ENCODE results near the gene SNX25. TPM values are rescaled to one million over a fixed set of nuclear protein-coding genes. Genes with fewer than 3 reads are reported as not detected.
A peak's percentile ranks its signal among the peaks of the same experiment; 100 is the strongest.
"Not testable (repeated sequence)": the region's sequence is repeated elsewhere in the genome, so short reads cannot be mapped to it uniquely, and the experiment has no call there.

The SNX25 gene
- total and polyA plus RNA-seq, 7 donors = 2.5 to 40.5 (median 22.7) TPM

DNA sequence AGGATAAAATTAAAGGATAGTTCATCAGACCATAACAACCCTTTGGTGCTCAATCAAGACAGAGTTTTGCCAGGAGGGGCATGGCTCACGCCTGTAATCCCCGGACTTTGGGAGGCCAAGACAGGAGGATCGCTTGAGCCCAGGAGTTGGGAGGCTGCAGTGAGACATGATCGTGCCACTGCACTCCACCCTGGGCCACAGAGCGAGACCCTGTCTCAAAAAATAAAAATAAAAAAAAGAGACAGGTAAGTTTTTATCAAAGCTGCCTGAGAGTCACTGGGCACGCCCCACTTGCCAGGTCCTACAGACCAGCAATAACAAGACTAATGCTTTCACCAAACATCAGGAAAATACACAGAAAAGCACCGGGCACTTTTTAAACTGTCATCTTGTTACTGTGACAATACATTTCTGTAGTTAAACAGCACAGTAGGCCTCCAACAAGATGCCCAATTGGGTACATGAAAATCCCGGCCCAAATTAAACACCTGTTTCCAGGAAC, 6.4 kb upstream of the SNX25 start:
- Histone ChIP-seq H3K36me3 (no peaks in the 10 kb centered on the region), H3K4me1 (peaks cover 0 to 27% (median 25%) of the 10 kb centered on the region in 4 donors), H3K27me3 (no peaks in the 10 kb centered on the region), H3K4me3 (peak overlapping the region; percentile 50 to 85 (median 72)), H3K27ac (peak overlapping the region; percentile 94 to 98 (median 96)), H3K9me3 (no peaks in the 10 kb centered on the region)
- 61 to 65% methylated on average over 8 of the region's 8 CpGs for WGBS, 2 donors
- no peak for DNase-seq
- TF ChIP-seq, protein P1, sequence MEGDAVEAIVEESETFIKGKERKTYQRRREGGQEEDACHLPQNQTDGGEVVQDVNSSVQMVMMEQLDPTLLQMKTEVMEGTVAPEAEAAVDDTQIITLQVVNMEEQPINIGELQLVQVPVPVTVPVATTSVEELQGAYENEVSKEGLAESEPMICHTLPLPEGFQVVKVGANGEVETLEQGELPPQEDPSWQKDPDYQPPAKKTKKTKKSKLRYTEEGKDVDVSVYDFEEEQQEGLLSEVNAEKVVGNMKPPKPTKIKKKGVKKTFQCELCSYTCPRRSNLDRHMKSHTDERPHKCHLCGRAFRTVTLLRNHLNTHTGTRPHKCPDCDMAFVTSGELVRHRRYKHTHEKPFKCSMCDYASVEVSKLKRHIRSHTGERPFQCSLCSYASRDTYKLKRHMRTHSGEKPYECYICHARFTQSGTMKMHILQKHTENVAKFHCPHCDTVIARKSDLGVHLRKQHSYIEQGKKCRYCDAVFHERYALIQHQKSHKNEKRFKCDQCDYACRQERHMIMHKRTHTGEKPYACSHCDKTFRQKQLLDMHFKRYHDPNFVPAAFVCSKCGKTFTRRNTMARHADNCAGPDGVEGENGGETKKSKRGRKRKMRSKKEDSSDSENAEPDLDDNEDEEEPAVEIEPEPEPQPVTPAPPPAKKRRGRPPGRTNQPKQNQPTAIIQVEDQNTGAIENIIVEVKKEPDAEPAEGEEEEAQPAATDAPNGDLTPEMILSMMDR (IDR thresholded peaks at IDR 0.05) = no peak
- TF ChIP-seq POLR2AphosphoS5 (IDR thresholded peaks at IDR 0.05) = no peak
- TF ChIP-seq EP300 (IDR thresholded peaks at IDR 0.05) = no peak
- no peak for TF ChIP-seq POLR2A (IDR thresholded peaks at IDR 0.05)
- intact Hi-C loops (cut with DNase I) = loop anchor here (2.0 to 10.0 kb wide), 7 partner anchors 58 to 989 kb away; partner anchors contain the start of genes ACSL1, ANKRD37 and CYP4V2

DNA sequence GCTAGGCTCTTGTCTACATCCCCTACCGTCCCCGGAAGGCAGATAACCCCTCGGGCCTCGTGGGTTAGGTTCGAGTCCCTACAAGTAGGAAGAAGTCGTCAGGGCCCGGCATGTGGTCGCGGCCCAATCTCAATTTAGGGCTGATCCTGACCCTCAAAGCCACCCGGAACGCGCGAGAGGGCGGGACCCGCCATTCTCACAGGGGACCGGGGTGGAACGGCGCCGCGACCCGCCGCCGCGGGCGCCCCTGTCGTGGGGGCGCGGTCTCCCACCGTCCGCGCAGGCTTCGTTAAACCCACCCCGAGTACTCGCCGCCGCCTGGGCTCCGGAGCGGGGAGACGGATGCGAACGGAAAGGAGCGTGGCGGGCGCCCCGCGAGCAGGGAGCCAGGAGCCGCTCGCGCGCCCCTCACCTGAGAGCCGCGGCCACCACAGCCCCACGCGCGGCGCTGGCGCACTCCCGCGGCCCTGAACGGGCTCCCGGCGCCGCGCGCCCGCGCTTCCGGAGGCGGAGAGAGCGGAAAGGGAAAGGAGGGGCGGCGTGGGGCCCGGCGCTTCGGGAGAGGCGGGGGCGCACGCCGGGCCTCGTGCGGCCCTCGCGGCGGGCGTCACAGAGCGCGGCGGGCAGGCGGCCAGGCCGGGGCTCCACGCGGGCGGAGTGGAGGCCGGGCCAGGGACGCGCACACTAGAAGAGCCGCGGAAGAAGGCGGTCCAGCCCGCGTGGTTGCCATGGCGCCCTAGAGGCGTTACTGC, 5.7 kb upstream of the SNX25 start, which contains the start of gene CFAP97:
Gene CFAP97 (minus strand): TSS at position 515 of the 752 bp plus-strand sequence. CDS start 12,804 bp downstream, outside the sequence.
- intact Hi-C loops (cut with DNase I) = loop anchor here (2.0 to 10.0 kb wide), 8 partner anchors 59 to 989 kb away; partner anchors contain the start of genes ACSL1, ANKRD37, CCDC110 and CYP4V2
- peak in 1 of 2 donors; percentile 15 for TF ChIP-seq POLR2A (IDR thresholded peaks at IDR 0.05)
- peak; percentile 22 to 78 (median 63) for TF ChIP-seq POLR2AphosphoS5 (IDR thresholded peaks at IDR 0.05)
- TF ChIP-seq, protein P1 (IDR thresholded peaks at IDR 0.05) = no peak
- no peak for TF ChIP-seq EP300 (IDR thresholded peaks at IDR 0.05)

DNA sequence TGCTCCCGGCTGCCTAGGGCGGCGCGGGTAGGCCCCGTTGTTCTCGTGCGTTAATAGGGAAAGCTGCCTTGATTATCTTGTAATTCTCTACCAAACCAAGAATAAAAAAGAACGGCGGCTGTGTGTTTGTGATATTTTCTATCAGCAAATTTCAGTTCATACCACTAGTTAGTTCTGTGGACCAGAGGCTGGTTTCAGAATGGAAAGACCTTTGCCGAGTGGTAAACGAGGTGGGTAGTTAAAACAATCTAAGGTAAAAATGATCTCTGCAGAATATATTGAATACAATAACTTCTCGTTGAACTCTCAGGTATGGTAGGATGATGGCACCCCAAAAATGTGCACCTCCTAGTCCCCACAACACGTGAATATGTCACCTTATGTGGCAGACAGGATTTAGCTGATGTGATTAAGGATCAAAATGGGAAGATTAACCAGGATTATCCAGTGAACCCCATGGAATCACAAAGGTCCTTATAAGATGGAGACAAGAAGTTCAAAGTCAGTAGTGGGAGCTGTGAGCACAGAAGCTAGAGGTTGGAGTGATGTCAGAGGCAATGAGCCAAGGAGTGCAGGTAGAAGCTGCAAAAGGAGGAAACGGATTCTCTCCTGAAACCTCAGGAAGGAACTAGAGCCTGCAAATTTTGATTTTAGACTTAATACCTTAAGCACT, 5.0 kb upstream of the SNX25 start:
- intact Hi-C loops (cut with DNase I) = loop anchor here (2.0 to 10.0 kb wide), 6 partner anchors 266 to 988 kb away; partner anchors contain the start of genes ACSL1, CCDC110 and CYP4V2
- peak overlapping the region; percentile 50 to 85 (median 72) for H3K4me3 ChIP-seq
- H3K27ac ChIP-seq = peak overlapping the region; percentile 94 to 98 (median 96)
- no peak for TF ChIP-seq EP300 (IDR thresholded peaks at IDR 0.05)
- TF ChIP-seq POLR2AphosphoS5 (IDR thresholded peaks at IDR 0.05) = no peak
- no peak for TF ChIP-seq POLR2A (IDR thresholded peaks at IDR 0.05)
- TF ChIP-seq, protein P1 (IDR thresholded peaks at IDR 0.05) = no peak
- WGBS, 2 donors = 2 to 4% methylated on average over 14 of the region's 14 CpGs
- DNase-seq = no peak
- no peaks in the 10 kb centered on the region for H3K27me3 ChIP-seq
- H3K9me3 ChIP-seq = no peaks in the 10 kb centered on the region
- H3K4me1 ChIP-seq = peaks cover 0 to 35% (median 29%) of the 10 kb centered on the region in 4 donors
- H3K36me3 ChIP-seq = no peaks in the 10 kb centered on the region

More for the DNA sequence above, 5.7 kb upstream of the SNX25 start, which contains the start of gene CFAP97:
- no peaks in the 10 kb centered on the region for H3K9me3 ChIP-seq
- 0 to 1% methylated on average over 103 of the region's 103 CpGs for WGBS, 2 donors
- peaks cover 0 to 29% (median 26%) of the 10 kb centered on the region in 4 donors for H3K4me1 ChIP-seq
- H3K4me3 ChIP-seq = peak within 1 kb of the TSS; percentile 50 to 85 (median 72)
- H3K27me3 ChIP-seq = no peaks in the 10 kb centered on the region
- peak within 1 kb of the TSS; percentile 94 to 98 (median 96) for H3K27ac ChIP-seq
- H3K36me3 ChIP-seq = no peaks in the 10 kb centered on the region
- peak; percentile 96 for DNase-seq

DNA sequence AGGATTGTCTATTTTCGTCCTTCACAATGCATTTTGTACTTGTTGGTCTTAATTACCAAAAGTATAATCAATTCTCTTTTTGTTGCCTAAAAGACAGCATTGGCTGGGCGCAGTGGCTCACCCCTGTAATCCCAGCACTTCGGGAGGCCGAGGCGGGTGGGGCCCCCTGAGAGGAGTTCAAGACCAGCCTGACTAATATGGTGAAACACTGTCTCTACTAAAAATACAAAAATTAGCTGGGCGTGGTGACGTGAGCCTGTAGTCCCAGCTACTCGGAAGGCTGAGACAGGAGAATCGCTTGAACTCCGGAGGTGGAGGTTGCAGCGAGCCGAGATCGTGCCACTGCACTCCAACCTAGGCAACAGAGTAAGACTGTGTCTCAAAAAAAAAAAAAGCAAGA, 4.3 kb upstream of the SNX25 start:
- not testable (repeated sequence) for H3K9me3 ChIP-seq, DNase-seq, H3K36me3 ChIP-seq, H3K4me3 ChIP-seq, H3K27me3 ChIP-seq
- peaks cover 0 to 35% (median 29%) of the 10 kb centered on the region in 4 donors for H3K4me1 ChIP-seq
- H3K27ac ChIP-seq = peak overlapping the region; percentile 94 to 98 (median 96)
- 81 to 90% methylated on average over 13 of the region's 13 CpGs for WGBS, 2 donors
- intact Hi-C loops (cut with DNase I) = loop anchor here (2.0 to 10.0 kb wide), 5 partner anchors 266 to 830 kb away; partner anchors contain the start of genes ACSL1 and CCDC110
